Right kidney (tissue), 1 donor: ENCODE data around the gene NBEA.
"Not testable (repeated sequence)": the region's sequence is repeated elsewhere in the genome, so short reads cannot be mapped to it uniquely, and the experiment has no call there.

Source experiments
- DNase-seq: peaks from one replicate; pipeline ENCODE4 v3.0.0-alpha.2; 2016

The NBEA gene

DNA sequence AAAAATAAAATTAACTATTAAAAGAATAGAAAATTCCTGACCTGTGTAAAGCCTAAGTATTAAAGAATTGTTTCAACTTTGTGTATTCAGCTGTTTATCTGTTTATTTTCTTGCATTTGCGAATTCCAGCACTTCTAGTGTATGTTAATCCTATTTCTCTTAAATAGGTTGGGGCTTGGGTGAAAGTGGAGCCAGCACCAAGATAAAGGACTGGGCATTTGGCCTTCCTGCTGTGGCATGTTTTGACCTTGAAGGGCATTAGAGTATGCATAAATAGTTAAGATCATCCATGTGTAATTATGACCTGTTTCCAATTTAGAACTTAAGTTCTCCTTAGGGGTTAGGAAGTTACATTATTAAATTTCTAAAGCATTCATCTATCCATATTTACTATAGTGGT lies 151.3 kb downstream of the NBEA start:
- no peak for DNase-seq

DNA sequence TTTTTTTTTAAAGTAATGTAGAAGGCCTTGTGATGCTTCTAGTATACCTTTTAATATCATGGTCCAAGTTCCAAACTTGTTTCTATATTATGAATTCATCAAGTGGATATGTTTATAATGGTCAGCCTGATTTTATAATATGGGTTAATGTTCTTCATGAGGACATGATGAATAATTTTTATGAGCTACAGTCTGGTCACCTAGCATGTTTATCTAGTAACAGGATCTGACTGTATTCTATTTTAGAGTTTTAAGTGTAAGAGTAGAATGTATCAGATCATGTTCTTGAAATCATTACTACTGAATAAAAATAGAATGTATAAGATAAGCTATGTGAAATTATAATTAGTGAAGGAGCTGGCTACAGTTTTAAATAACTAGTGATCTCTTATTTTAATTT lies 164.7 kb downstream of the NBEA start:
- DNase-seq, result not testable (repeated sequence)

DNA sequence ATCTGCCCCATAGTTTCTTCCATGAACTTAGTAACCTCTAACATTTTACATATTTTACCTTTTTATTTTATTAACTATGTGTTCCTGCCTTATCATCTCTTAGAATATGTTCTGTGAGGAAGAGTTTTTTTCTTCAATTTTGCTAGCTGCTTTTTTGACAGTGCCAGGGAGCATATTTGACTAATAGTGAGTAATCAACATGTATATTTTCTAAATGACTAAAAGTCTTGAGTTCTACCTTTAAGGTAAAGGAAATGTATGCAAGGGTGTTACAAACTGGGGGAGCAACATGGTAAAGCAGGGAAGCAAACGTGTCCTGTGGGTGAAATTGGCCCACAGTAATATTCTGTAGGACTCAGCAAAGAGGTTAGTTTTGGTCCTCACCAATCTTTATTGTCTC lies 165.5 kb downstream of the NBEA start:
- DNase-seq, result no peak

DNA sequence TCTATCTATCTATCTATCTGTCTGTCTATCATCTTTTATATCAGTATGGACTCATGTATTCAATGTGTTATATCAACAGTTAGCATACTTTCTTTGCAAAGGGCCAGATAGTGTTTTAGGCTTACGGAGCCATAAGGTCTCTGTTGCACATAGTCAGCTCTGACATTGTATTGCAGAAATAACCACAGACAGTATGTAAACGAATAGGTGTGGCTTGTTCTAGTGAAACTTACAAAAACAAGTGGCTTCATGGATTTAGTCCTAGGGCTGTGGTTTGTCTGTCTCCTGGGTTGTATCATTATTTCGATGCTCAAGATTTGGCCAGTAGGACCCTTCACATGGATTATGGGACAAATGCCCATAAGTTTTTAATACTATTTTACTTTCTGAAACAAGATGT lies 171.5 kb downstream of the NBEA start:
- not testable (repeated sequence) for DNase-seq

DNA sequence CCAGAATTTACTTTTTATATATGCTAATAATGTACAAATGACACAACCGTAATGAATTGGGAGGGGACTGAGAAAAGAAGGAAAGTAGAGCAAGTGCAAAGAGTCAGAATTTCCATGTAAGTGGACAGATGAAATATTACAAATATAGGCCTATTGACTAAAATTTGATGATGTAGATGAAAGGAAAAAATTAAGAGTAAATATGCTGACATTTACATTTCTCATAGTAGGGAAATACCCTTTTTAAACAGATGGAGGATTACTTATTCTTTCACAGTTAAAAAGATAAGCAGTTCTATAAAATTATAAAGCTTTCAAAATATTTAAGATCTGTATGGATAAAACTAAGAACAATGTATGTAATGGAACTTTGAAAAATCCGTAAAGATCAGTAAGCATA lies 185.4 kb downstream of the NBEA start:
- no peak for DNase-seq

DNA sequence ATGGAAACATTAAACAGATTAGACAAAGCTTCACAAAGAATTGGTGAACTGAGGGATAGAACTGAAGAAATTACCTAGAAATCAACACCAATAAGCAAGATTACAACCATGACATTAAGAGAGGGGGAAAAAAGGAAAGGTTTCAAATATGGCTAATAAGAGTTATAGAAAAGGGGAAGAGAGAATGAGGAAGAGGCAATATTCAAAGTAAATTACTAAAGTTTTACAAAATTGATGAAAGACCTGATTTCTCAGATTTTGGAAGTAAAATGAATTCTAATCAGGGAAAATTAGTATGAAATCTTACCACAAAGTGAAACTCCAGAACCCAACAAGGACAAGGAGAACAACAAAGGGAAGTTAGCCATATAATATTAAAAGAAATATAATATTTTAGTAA lies 187.4 kb downstream of the NBEA start:
- DNase-seq, result no peak

DNA sequence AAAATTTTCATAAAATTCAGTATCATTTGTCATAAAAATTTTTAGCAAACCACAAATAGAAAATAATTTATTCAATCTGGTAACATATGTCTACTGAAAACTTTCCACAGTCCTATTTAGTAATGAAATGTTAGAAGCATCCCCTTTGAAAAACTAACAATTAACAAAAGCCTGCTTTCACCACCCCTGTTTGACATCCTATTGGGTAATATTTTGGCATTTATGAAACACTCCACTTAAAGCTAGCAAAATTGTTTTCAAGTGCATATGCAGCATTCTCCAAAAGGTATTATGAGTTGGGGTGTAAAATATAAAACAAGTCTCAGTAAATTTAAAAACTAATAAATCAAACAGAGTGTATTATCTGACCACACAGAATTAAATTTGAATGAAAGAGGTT lies 189.4 kb downstream of the NBEA start:
- no peak for DNase-seq

DNA sequence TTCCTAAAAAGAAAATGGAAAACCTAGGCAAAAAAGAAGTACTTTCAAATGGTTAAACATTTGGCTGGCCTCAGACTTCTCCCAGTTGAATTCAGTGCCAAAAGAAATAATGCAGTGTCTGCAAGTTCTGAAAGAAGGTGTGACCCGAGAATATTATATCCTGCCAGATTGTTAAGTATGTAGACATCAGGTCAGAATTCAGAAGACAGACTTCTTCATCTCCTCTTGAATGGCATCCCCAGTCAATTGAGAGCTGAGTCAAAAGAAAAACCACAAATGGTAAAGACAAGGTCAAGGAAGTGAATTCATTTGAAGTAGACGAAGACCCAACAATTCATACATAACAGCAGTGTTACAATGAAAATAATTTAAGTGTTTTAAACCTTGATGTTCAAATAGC lies 194.5 kb downstream of the NBEA start:
- DNase-seq, result no peak

DNA sequence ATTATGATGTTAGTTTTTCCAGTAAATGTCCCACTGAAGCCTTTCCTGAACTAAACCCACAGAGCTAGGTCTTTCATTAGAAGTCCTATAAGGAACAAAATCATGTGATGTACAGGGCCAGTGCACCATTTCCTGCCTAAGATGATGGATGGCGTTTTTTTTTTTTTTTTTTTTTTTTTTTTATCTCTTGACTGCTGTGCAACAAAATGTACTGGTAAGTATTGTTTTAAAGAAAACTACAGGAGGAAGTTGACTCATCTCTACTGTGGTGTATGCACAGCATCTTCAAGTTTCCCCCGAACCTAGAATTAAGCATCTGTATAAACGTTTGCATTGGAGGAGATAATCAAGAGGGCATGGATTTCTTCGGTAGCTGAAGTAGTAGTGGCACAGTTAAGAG lies 197.5 kb downstream of the NBEA start:
- no peak for DNase-seq

DNA sequence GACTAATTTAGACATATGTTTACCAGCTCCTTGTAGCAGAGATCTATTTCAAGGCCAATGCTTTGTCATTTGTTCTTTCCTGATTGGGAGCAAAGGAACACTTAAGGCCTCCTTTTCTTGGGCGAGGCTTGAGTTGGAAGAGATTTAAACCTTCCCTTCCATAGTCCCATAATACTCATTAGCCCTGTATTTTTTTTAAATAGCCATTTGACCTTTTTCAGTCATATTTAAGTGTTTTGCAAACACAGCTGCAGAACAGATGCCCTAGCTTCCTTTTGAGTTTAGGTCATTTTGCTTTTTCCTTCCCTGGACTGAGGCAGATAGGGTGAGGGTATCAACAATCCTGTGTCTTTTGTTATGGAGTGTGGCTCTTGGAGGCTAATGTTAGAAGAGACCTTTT lies 198.3 kb downstream of the NBEA start:
- DNase-seq, result no peak

DNA sequence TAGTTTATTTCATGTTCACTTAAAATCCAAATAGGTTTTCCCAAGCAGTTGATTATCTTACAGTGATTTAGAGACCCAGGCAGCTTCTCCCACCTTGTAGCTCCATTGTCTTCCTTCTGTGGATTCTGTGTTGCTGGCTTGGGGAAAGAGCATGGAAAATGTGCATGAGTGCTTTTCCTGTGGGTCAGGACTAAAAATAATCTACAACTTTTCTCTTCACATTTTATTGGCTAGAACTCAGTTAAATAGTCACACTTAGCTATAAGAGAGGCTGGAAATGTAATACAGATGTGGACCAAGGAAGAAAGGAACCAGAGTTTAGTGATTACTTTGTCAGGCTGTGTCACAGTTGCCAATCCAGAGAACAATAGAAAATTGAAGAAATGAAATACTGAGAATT lies 198.8 kb downstream of the NBEA start:
- no peak for DNase-seq

DNA sequence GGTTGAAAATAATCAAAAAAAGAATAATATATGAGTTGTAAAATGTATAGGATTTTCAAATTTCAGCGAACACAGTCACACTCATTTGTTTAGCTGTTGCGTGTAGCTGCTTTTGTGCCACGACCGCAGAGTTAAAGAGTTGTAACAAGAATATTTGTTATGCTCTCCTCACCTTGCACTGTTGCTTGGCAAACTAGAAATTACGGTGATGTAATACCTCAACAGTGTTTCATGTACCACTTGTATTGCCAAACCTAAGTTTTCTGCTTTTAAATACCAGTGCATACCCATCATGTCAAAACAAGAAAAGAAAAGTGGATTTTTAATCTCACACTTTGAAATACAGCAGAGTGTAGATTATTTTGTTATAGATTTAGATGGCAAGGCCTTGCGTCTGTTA lies 201.1 kb downstream of the NBEA start:
- DNase-seq, result no peak

DNA sequence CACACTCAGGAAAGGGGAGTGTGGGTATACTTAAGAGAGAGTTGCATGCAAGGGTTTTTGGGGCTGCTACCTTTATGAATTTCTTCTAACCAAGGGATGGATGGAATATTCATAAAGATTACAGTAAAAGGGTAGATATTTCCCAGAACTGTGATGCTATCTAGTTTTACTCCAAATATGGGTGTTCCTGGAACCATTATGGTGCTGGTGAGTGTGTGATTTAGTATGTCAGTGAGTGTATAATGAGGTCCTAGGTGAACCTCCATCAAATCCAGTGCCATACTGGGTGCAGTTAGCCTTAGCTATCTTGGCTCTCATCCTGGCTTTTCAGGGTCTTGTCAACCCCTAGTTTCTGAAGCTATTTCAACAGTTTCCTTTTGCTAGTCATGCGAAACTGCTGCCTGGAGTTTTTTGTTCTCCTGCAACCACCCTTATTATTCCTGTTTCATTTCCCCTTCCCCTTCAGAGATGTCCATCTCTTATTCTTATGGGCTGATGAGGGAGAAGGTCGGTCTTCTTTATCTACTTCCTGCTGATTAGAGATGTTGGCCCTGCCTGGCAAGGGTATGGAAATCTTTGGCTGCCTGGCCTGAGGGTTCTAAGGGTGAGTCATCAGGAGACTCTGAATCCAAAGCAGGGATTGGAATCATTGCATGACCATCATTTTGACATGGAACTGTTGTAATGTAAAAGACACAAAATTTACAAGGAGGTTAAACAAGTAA lies 202.3 kb downstream of the NBEA start:
- no peak for DNase-seq

DNA sequence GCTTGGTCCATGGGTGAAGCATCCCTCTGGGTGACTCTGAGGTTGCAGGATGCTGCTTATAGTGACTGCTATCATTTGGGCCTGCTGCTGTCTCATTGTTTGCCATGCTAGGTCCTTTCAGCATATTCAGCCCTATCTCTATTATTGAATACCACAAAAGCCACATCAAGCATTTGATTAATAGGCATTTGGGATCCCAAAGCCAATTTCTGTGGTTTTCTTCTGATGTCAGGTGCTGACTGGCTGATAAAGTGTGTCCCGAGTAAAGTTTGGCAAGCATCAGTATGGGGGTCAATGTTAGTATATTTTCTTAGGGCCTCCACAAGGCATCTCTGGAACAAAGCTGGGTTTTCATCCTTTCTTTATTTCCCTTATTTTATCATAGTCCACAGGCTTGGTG lies 204.6 kb downstream of the NBEA start:
- no peak for DNase-seq

DNA sequence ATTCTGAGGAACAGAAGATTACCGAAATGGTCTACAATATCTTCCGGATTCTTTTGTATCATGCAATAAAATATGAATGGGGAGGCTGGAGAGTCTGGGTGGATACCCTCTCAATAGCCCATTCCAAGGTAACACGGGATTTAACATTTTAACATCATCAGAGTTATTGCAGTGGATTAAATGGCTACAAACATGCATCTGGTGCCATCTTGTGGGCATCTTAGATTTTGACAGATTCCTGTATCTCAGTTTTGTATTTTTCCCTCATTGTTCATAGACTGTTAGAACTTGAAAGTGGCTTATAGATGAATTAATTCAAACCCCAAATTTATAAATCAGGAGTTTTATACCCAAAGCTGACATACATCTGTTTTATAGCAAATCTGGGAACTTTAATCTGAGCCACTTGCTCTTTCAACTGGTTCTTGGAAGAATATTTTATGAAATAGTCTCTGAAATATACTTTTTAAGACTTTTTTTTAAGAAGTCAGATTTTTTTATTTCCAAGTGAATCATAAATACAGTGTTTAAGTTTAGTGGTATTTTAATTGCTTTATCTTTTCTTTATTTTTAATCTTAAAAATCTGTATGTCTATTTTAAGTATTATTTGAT lies 215.2 kb downstream of the NBEA start:
- DNase-seq, result peak; percentile 10

DNA sequence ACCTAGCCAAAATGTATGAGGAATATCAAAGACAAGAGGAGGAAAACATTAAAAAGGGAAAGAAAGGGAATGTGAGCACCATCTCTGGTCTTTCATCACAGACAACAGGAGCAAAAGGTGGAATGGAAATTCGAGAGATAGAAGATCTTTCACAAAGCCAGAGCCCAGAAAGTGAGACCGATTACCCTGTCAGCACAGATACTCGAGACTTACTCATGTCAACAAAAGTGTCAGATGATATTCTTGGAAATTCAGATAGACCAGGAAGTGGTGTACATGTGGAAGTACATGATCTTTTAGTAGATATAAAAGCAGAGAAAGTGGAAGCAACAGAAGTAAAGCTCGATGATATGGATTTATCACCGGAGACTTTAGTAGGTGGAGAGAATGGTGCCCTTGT lies 217.0 kb downstream of the NBEA start:
- no peak for DNase-seq

DNA sequence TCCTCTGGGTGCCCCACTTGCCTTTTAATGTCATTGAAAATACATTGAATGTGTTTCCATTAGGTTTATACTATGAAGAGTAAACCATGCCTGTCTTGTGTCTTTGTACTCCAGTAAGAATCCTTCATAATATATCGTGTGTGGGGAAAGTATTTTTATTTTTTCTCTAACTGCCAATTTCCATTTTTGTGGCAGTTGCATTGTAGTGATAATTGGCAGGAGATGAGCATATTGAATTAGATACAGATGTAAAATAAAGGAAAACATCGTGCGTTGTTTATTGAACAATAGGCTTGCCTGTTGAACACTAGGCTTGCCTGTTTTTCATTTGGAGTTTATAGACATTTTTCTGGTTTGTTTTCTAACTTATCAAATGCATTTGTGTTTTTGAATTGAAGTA lies 218.8 kb downstream of the NBEA start:
- no peak for DNase-seq

DNA sequence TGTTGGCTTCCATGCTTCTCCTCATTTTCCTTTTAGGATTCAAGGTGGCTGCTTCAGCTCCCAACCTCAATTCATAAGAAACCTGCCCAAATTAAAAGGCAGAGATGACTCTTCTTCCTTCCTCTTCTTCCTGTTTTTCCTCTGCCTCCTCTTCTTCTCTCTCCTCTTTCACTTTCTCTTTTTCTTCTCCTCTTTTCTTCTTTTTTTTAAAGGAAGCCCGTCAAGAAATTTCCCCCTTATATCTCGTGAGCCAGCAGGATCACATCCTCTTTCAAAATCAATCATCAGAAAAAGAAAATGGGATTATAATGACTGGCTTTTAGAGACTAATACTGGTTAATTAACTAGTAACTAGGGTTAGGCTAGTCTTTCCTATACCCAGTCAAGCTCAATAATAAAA lies 220.3 kb downstream of the NBEA start:
- no peak for DNase-seq

DNA sequence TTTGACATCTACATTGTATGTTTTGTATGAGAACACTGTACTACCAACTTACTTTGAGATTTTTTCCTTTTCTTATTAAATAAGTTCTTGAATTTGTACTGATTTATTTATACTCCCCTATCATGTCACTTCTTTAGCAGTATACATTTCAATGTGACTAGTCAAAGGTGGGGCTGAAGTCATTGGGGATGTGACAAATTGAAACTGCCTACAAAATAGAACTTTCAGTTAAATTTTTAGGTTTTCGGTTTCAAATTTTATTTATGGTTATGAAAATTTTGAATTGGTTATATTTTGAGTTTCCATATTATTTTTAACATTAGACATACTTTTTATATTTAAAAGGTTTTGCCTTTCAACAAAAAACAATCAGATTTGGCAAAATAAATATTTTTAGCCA lies 221.6 kb downstream of the NBEA start:
- DNase-seq, result no peak

DNA sequence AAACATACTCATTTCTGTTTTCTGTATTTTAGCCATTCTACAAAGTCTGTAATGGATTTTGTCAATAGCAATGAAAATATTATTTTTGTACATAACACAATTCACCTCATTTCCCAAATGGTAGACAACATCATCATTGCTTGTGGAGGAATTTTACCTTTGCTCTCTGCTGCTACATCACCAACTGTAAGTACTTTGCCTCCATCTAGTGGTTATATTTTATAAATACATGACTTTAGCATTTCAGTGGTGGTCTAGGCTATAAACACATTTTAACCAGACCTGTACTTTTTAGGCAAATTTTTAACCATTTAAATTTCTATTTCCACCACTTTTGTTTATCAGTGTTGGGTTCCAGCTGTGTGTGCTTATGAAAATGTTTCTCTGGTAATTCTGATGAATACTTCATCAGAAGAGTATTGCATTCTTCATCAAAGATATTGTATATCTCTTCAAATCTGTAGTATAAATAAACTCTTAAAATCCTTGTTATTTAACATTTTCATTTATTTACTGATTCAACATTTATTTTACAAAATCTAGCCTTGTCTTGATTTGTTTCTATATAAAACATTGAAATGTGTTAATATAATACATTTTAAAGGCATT lies 222.4 kb downstream of the NBEA start:
- peak; percentile 10 for DNase-seq

DNA sequence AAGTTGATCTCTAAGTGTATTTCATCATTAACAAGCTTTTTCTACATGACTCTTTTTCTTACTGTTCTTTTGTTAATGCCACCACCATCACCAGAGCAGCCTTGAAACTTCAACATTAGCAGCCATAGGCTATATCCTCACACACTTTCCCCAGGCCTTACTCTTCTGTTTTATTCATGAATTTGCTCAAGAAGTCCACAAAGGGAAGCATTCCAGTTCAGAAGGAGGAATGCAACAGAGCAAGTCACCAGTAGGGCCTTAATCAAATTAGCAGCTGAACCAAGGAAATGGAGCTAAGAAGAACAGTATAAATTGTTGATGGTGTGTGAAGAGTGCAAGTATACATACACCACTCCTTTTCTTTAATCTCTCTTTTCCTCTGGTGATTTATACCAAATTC lies 223.1 kb downstream of the NBEA start:
- DNase-seq, result no peak

DNA sequence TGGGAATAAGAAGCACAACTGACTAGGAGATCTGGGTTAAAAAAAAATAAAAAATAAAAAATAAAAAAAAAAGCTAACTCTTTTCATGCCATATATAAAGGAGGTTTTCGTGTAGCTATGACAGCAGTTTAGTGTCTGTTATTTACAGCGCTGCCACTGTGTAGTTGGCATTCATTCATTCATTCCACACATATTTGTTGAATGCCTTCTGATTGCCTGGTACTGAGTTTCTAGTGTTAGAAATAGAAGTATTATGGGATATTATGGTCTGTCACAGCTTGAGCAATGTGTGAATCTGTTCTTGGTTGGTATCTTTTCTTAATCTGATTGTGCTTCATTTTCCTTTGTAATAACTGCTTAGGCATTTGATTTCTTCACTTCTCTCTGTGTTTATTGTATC lies 237.4 kb downstream of the NBEA start:
- no peak for DNase-seq

DNA sequence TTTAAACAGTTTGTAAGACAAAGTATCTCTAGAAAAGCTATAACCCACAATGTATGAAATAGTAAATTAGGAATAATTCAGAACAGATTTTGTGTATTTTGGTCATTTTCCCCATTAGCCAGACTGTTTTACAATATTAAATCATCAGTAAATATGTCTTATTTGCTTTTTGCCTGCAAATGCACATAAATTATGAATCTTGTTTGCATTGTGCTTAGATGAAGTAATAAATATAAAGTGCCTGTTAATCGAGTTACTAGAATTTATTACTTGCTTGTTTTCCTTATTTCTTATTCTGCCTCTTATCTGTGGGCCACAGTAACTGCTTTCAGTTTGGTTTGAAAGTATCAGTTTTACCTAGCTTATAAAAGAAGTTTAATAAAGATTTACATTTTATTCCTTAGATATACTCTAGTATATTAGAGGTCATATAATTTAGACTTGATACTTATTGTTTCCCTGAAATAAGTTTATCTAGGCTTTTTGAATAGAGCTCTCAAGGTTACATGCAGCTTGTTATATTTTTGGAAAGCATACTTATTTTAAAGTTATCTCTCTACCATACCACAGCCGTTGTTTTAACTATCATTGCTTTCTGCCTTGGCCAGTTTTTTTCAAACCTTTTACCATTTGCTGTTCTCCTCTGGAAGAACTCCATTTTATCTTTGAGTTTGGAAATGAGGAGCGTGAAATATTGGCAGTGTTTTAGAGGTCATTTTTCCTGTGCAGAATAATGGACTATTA lies 238.0 kb downstream of the NBEA start:
- DNase-seq, result no peak

DNA sequence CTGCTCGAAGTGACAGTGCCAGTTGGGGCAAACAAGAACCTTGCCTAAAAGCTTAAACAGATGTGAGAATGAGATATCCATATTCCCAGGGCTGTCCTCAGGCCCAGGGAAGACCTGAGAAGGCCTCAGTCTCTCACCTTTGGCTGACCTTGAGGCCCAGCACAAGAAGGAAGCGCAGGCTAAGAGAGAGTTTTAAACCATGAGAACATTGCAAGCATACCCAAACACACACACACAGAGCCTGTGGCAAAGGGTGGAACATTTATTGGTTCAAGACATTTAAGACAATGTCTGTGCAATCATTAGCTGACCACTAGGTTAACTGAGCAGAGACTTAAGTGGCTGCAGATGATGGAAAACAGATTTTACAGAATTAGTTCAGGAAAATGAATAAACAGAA lies 248.2 kb downstream of the NBEA start:
- DNase-seq, result no peak
